ENCODE data around the gene SSR2. TPM values are rescaled to one million over a fixed set of nuclear protein-coding genes. Genes with fewer than 3 reads are reported as not detected.

SSR2 gene
- total RNA-seq, 1 donor from 2014 or later: 366 TPM

DNA sequence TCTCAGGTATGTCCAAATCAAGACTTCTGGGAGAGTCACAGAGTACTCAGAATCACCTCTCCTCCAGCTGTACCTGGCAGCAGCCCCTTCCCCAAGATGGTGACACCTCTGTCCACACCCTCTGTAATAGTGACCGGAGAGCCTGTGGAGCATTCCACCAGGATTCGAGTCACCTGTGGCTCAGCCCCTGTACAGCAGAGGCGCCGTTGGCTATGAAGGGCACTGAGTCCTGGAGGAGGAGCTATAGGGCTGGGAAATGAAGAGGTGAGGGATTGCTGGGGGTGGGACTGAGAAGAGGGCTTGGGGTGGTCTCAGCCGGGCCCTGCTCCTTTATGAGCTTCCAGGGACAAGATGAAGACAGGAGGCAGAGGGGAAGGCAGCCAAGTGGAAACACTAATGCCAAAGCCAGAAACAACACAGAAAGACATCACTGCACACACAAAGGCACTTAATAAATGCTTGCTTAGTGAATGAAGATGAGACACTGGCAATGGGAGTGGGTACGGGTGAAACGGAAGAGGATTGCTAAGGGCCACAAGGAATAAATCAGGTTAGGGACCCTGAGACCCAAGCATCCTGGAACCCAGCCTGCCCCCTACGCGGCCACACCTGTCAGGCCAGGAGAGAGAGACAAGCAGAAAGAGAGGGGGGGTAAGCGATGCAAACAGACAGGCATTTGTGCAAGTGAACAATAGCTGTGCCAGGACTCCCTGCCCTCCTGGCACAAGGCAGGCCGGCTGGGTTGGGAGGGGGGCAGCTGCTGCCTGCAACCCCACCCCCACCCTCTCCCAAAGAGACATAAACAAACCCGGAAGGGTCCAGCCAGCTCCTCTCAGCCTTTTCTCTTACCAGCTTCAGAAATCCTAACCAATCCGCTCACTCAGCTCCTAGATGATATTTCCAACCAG, 46.3 kb downstream of the SSR2 start:
- DNase-seq (ENCODE audit: low read depth): no peak

DNA sequence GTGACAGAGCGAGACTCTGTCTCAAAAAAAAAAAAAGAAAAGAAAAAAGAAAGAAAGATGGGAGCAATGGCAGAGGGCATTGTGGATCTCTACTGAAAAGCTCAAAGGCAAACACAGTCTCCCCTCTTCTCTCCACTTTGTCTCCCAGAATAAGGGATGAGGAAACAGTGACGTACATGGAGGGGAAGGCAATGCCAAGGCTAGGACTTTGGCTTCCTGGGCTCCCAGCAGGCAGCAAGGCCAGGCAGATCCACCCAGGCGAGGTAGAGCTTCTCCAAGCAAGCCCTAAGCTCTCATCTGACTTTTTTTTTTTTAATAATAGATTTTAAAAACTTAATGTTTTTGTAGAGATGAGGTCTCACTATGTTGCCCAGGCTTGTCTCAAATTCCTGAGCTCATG, 47.0 kb downstream of the SSR2 start:
- DNase-seq (ENCODE audit: low read depth): no peak

DNA sequence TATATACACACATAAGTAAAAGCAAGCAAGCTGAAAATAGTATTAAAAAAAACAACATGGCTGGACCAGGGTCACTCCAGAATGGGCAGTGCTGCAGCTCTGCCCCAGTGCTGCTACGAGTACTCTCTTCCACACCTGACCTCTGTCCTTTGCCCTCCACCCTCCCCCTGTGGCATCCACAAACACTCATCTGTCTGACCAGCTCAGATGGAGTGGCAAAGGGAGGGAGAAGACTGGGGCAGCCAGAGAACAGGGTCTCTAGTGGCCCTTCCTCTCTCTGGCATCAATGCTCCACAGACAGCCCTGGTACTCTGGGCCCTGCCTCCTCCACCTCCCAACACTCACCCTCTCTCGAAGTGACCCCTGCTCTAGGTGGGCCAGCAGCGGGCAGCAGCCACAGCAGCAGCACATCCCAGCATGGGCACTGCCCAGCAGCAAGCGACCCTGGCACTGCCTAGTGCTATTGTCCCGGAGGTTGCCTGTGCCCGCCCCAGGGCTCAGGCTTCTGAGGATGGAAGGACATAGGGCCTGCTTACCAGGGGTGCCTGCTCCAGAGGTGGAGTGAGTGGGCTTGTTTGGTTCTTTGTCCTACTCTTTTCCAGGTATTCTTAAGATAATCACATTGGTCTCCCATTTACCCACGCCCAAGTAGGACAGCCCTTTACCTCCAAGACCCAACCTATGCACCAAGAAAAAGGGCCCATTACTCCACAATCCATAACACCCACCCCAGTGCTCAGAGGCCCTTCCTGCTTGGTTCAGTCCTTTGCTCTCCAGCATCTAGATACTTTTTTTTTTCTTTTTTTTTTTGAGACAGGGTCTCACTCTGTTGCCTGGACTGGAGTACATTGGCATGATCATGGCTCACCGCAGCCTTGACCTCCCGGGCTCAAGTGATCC, 48.6 kb downstream of the SSR2 start:
- no peak for DNase-seq (ENCODE audit: low read depth)

DNA sequence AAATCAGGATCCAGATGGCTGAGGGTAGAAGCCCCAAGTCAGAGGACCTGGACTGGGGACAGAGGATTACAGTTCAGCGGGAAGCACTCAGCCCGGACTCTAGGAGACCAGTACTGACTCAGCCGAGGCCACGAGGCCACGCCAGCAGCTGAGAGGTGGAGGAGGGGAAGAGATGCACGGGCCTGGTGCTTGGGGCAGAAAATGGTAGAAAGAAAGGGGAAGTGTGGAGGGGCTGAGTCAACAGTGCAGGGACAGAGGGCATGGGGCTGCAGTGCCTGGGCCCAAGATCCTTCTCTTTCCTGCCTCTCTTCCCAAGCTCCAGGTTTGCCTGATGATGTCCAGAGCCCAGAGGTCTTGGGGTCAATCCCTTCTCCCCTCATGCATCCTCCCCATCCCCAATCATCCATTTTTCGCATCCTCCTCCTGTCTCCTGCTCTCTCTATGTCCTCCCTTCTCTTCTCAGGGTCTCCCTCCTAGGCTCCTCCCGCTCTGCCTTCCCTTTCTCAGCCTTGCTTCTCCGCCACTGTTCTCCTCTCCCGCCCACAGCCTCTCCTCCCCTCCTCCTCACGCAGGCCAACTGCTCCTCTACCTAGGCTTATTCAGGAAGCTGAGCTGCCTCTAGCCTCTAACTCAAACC, 50.1 kb downstream of the SSR2 start:
- DNase-seq (ENCODE audit: low read depth): peak; percentile 57

DNA sequence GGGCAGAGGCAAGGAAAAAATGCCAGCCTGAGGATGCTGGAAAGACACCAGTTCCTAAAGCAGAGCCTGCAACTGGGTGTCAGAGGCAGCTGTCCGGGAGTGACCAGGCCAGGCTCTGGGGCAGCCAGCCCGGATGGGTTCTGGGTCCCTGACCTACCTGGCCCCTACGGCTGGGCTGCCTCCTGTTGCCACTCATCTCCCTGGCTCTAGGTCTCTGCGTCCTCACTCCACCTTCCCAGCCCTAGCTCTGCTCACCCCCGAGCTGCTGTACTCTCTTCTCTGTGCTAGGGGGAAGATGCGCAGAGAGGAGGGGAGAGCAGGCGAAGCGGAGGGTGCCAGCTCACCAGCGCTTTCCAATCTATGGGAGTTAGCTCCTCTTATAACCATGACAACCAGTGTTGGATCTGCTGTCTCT, 51.4 kb downstream of the SSR2 start:
- no peak for DNase-seq (ENCODE audit: low read depth)

DNA sequence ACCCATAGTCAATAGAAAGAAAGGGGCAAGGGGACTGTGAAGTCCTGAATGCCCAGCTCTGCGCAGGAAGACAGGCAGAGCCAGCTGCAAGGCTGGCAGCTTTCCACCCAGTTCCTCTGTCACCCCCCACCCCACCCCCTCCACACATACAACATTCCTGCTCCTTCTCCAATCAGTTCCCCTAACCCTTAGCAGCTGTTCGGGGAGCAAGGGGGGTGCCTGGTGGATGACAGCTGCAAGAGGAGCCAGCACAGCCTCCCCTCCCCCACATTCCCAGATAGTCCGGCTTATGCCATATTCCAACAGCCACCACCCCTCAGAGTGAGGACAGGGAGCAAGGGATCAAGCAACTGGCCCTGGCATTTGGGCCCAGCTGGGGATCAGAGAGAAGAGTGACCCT, 52.1 kb downstream of the SSR2 start:
- no peak for DNase-seq (ENCODE audit: low read depth)

DNA sequence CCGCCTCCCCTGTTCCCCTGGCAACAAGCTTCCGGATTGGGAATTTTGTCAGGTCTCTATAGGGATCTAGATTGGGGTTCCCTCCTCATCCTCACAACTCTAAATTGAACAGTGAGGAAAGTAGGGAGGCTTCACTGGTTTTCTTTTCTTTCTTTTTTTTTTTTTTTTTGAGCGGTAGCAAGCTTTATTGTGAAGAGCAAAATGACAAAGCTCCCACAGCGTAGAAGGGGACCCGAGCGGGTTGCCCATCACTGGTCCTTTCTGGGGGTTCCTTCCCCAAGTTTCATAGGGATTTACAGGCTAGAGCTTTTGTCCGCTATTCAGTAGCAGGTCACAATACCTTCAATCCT, 52.7 kb downstream of the SSR2 start:
- DNase-seq (ENCODE audit: low read depth): no peak

DNA sequence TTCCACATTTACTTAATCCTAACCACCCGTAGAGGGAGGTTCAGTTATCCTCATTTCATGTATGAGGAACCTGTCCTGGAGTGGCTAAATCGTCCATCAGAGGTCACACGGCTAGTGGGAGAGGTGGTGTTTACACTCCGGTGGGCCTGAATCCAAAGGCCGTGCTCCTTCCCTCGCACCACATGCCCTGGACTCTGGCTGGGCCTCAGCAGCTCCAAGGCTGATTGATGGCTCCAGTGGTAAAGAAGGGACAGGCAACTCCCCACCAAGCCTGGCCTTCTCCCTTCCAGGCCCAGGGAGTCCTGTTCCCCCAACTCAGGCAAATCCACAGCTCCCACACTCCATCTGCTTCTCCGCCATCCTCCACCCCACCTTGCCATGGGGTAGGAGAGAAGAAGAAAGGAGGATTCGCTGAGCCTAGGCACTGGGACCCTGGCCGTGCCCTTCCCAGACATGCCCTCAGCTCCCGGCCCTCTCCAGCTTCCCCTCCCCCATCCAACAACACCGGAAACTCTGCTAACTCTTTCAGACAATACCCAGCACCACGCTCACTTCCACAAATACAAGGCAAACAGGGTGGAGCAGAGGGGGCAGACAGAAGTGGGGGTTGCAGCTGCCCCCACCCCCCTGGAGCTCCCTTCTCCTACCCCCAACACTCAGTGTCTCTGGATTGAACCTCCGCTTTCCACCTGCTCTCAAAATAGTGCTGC, 53.3 kb downstream of the SSR2 start:
- DNase-seq (ENCODE audit: low read depth): no peak

DNA sequence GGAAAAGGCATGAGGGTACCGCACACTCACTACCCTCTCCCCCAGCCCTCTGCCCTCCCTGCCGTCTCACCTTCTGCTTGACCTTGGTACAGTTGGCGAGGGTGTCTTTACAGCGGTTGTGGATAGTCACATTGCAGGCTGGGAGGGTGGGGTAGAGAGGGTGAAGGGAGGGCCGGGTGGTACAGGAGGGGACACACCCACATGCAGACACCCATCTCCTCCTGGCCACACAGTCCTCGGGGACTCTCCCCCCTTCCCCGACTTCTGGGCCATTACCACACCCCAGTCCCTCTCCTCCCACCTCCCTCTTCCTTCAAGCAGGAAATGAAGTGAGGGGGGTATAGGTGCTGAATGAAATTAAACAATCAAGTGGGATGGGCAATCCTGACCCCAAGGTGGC, 54.0 kb downstream of the SSR2 start:
- DNase-seq (ENCODE audit: low read depth): no peak

DNA sequence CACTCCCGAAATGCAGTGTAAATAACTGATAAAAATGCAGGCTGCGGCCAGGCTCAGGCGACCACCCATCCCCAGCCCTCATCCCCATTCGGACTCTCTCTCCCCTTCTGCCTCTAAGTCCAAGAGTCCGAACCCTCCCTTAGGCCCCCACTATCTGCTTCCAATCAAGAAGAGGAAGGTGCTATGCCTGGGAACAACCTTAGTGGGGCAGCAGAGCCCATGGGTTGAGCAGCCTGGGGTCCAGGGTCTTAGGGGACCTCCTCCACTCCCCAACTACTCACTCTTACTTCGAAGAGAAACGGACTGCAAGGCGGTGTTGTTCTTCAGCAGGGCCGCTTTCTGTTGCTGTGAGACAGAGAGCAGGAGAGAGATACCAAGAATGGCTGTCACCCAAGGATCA, 54.6 kb downstream of the SSR2 start:
- DNase-seq (ENCODE audit: low read depth): no peak

DNA sequence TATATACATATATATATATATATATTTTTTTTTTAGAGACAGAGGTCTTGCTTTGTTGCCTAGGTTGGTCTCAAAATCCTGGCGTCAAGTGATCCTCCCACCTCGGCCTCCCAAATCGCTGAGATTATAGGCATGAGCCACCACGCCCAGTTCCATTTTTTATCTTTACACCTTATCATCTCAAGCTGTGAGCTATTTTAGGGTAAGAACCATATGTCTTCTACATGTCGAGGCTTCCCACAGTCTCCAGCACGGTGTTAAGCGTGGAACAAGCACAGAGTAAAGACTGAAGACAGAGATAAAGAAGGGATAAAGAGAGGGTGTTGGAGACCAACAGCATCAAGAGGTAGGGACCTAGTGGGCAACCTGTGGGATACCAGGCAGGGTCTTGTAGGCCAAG, 56.6 kb downstream of the SSR2 start:
- no peak for DNase-seq (ENCODE audit: low read depth)

DNA sequence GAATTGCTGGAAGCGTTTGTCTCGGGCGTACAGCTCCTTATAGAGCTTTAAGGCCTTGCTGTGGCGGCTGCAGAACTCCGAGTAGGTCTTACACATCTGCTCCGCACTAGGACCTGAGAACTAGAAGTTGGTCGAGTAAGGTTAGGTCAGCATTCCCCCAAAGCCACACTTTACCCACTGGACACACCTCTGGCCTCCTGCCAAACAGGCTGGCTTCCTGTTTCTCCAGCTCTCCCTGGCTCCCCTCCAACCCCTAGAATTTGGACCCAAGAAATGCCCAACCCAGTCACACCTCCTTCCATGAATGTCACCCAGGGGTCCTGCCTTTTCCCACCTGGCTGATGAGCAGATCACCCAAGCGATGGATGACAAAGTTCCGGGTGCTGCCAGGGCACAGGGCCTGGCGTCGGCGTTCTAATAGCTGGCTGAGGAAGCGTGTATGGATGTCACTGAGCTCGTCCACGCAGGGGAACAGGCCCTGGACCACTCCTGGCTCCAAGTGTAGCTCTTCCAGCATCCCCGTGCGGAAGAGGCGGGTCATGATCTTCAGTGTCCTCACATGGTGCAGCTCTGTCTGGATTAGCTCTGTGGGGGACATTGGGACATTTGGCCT, 58.0 kb downstream of the SSR2 start:
- peak; percentile 64 for DNase-seq (ENCODE audit: low read depth)

DNA sequence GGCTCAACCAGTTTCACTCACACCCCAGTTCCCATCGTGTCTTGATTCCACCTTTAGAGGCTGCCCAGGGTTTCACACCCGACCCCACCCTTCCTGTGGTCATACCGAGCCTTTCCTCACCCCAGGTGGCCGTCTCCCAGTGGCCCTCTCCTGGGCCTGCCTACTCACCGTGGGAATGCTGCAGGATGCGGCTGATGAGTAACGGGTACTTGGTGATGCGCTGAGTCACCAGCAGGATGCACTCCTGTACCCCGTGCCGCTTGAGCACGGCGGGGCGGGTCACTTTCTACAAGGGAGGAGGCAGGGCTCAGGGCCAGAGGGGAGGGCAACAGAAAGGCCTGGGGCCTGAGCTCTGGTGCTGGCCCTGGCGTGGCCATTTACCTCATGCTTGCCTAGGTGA, 58.8 kb downstream of the SSR2 start:
- peak; percentile 96 for DNase-seq (ENCODE audit: low read depth)

DNA sequence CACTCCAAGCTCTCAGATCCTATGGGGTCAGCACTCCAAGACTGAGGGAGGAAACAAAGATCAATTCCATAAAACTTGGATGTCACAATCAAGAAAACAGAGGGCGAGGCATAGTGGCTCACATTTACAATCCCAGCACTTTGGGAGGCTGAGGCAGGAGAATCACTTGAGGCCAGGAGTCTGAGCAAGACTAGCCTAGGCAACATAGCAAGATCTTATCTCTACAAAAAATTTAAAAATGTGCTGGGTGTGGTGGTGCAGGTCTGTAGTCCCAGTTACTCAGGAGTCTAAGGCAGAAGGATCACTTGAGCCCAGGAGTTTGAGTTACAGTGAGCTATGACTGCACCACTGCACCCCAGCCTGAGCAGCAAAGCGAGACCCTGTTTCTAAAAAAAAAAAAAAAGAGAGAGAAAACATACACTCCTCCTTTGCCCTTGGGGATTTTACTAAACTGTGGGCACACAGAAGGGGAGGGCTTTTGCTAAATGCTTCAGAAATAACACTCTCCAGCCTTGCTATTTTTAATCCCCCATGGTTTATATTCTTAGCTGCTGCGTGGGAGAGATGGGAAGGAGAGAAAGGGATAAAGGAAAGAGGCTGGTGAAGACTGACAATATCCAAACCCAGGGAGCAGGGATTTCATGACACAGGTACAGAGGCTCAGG, 60.5 kb downstream of the SSR2 start:
- no peak for DNase-seq (ENCODE audit: low read depth)

Other genes starting within 250 kb of the SSR2 start
- 17.4 and 46.1 TPM in 2 replicates for gene GON4L, start 163.7 kb downstream of the SSR2 start, total RNA-seq
- gene SYT11, start 161.4 kb downstream of the SSR2 start, total RNA-seq: 20.3 and 35.1 TPM in 2 replicates
- 38.4 and 88.2 TPM in 2 replicates for gene RIT1, start 109.6 kb downstream of the SSR2 start, total RNA-seq
- gene KHDC4, start 86.5 kb downstream of the SSR2 start, total RNA-seq: 16.8 and 39.1 TPM in 2 replicates
- not detected in 2 replicates for gene RXFP4, start 79.3 kb downstream of the SSR2 start, total RNA-seq
- 36.8 and 53.6 TPM in 2 replicates for gene ARHGEF2, start 42.4 kb downstream of the SSR2 start, total RNA-seq
- 16.0 and 25.2 TPM in 2 replicates for gene UBQLN4, start 32.8 kb upstream of the SSR2 start, total RNA-seq
- gene LAMTOR2, start 33.8 kb upstream of the SSR2 start, total RNA-seq: 53.6 and 79.0 TPM in 2 replicates
- 0.50 and 43.9 TPM in 2 replicates for gene RAB25, start 40.2 kb upstream of the SSR2 start, total RNA-seq
- gene MEX3A, start 61.5 kb upstream of the SSR2 start, total RNA-seq: 5.0 and 7.1 TPM in 2 replicates
- gene LMNA, start 93.8 kb upstream of the SSR2 start, total RNA-seq: 420 and 617 TPM in 2 replicates
- 0.69 and 7.4 TPM in 2 replicates for gene SEMA4A, start 132.6 kb upstream of the SSR2 start, total RNA-seq
- 5.9 and 17.4 TPM in 2 replicates for gene SLC25A44, start 173.2 kb upstream of the SSR2 start, total RNA-seq
- 47.1 and 65.8 TPM in 2 replicates for gene PMF1, start 192.1 kb upstream of the SSR2 start, total RNA-seq
- gene BGLAP, start 221.2 kb upstream of the SSR2 start, total RNA-seq: 0.15 TPM in 1 of 2 replicates, not detected in the other
- 0.80 TPM in 1 of 2 replicates, not detected in the other for gene PAQR6, start 227.1 kb upstream of the SSR2 start, total RNA-seq

All from renal cortical epithelial cell (primary cell).